SIG-M5 treated with dmso at 0.1 percent for 504 hours (cell line): Measurements from ENCODE around the gene CLDN19.

ENCODE experiments used
- DNase-seq: peaks from one replicate; lab custom pipeline; 2025; ENCODE audit not compliant: unreplicated experiment; lab: John Stamatoyannopoulos, UW

Gene CLDN19, protein sequence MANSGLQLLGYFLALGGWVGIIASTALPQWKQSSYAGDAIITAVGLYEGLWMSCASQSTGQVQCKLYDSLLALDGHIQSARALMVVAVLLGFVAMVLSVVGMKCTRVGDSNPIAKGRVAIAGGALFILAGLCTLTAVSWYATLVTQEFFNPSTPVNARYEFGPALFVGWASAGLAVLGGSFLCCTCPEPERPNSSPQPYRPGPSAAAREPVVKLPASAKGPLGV

GRCh38 chr1:42739753-42740700 lies at the start of gene CLDN19:
CLDN19 (minus strand) TSS chr1:42740236; CDS start chr1:42740063, 173 bp downstream.
- no peak for DNase-seq

DNA sequence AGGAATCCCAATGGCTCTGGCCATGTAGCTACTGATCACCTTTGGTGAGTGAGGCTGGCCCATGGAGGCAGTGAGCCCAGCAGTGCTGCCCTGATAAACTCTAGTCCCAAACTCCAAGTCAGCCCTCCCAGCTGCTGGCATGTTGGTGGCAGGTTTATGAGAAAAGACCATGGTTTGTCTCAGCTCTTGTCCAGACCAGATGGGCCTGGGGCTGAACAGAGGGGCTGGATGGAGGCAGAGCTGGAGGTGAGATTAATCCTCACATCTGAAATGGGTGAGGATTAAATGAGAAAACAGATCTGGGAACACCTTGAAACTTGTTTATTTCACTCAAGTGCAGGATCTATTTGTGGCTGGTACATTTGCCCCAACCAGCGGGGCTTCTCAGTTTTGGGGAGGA lies 48.0 kb upstream of the CLDN19 start:
- DNase-seq, result no peak

DNA sequence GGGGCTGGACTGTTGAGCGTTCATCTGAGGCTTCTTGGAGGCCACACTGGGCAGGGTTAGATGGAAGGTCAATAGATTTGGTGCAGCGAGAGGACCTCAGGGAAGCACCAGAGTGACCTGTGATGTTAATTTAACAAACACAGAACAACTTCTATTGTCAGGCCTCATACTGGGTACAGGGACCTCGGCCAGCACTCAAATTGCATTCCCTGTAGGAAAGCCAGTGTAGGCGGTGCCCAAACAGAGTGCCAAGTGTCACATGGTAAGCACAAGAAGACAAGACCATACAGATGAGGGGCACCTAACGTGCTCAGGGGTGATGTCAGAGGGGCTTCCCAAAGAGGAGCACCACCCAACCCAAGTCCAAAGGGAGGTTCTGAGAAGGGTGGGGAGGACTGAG lies 46.1 kb upstream of the CLDN19 start:
- DNase-seq, result no peak

GRCh38 chr1:42784946-42785693 lies 45.1 kb upstream of the CLDN19 start, which contains the start of gene TMEM269:
TMEM269 (plus strand) TSS chr1:42784991; CDS start chr1:42789894, 4,903 bp downstream.
- no peak for DNase-seq

DNA sequence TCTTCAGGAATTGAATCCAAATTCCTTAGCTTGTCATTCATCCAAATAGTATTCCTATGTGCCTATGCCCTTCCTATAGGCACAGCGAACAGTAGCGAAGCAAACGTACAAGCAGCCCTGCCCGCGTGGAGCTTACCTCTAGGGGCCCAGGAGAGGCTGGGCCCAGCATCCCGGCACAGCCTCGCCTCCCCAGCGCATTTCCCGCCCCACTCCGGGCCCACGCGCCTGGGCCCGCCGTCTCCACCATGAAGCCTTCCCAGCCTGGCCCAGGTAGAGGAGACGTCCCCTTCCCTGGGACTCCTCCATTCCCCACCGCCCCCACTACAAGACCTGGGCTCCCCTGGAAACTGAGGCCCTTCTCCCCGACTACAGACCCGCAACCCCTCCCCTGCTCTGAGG lies 44.5 kb upstream of the CLDN19 start:
- DNase-seq, result no peak

DNA sequence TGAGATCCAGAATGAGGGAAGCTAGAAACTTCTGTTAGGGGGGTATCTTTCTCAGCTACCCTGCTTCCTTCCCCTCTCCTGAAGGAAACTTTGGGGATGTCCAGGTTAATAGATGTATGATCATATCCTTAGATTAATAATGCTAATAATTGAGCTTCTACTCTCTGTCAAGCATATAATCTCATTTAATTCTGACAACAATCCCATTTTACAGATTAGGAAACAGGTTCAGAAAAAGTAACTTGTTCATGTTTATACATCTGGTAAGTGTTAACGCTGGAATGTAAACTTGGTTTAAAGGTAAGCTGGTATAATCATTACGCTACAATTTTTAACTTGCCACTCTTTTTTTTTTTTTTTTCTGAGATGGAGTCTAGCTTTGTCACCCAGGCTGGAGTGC lies 43.1 kb upstream of the CLDN19 start:
- DNase-seq, result no peak

DNA sequence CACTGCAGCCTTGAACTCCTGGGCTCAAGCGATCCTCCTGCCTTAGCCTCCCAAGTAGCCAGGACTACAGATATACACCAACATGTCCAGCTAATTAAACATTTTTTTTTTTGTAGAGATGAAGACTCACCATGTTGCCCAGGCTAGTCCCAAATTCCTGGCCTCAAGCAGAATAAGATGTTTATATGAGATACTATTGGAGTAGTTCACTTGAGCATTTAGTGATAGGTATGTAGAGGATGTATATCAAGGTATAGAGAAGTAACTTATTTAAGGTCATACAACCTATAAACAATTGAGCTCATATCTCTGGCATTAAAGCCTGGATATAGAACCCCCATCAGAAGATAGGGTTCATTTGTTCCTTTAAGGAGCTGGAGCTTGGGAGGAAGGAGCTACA lies 40.1 kb upstream of the CLDN19 start:
- DNase-seq, result no peak

DNA sequence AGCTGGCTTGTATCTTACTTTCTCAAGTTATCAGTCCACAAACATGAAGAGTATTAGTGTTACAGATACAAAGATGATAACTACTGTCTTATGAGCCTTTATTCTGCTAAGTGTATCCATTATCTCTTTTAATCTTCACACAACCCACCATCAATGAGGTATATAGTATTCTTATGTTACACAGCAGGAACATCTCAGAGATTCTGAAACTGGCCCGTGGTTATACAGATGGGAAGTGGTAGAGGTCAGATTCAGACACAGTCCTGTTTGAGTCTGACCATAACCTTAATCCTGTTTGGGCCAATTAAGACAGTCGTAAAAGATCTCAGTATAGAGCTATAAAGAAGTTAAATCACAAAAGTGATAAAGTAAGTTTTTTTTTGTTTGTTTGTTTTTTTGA lies 39.7 kb upstream of the CLDN19 start:
- no peak for DNase-seq

- DNase-seq, result peak; percentile 20
Measured at GRCh38 chr1:42777852-42778251, 37.8 kb upstream of the CLDN19 start.

GRCh38 chr1:42776502-42776901 lies 36.5 kb upstream of the CLDN19 start:
- no peak for DNase-seq

DNA sequence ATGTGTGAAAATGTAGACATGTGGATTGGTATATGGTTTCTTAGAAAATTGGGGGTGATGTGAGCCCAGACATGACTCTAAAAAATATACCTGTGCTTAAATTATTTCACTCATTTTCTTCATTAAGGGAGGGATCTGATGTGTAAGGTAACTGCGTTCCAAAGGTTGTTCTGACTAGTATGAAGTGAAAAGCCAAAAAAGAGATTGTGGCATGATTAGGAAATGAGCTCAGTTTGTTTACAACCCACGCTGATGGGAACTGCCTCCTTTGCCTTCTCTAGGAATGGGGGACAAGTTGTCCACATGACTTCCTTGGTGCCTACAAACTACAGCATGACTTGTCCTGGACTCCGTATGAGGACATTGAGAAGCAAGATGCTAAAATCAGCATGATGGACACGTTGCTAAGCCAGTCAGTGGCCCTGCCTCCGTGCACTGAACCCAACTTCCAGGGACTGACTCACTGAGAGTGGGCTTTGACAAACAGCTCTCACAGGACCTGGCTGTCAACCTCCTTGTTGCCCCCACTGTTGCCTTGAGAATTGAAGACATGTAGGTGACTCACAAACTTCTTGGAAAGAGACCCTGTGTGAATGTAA lies 35.0 kb upstream of the CLDN19 start:
- no peak for DNase-seq

GRCh38 chr1:42773420-42773819 lies 33.4 kb upstream of the CLDN19 start:
- no peak for DNase-seq

DNA sequence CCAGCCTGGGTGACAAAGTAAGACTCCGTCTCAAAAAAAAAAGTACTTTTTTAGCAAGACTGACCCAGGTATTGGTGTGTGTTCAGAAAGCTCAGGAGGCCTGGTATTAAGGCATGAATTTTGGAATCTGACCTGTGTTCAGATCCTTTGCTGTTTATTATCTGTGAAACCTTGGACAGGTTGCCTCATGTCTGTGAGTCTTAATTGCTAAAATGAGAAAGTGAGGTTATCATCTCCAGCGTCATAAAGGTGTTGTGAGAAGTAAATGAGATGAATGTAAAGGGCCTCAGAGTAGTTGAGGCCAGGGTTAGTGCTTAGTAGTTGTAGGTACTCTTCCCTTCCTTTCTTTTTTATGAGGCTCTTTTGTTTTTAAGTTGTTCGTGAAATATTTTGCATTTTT lies 29.8 kb upstream of the CLDN19 start:
- DNase-seq, result no peak

DNA sequence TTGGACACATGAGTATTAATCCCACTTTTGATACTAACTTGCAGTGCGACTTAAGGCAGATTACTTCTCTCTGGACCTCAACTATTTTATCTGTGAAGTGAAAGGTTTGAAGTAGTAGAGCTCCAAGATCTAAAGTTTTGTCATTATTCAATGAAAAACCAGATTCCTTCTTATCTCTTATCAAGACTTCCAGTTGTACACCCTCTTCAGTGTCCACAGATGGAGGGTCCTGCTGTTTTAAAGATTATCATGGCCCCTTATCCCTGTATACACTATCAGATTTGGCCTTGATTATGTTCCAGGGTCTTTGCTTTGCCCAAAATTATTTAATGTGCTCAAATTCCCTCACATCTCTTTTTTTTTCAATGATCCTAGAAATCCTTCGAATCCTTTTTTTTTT lies 28.1 kb upstream of the CLDN19 start:
- DNase-seq, result no peak

DNA sequence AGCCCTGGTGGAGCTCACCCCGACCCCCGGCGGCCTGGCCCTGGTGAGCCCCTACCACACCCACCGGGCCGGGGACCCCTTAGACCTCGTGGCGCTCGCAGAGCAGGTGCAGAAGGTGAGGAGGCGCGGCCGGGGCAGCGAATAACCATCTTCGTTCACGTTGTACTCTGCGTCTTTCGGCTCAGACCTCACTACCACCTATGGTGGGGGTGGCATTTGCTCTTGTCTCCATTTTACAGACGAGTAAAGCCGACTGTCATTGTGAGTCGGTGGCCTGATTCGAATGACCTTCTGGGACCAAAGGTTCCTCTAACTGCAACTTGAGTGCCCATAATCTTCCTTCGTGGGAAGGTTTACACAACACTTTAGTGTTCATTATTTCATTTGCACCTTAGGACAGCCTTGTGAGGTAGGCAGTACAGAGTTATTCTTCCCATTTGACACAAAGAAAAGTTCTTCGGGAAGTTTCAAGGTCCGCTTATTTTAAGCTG lies 27.5 kb upstream of the CLDN19 start:
- peak; percentile 27 for DNase-seq

DNA sequence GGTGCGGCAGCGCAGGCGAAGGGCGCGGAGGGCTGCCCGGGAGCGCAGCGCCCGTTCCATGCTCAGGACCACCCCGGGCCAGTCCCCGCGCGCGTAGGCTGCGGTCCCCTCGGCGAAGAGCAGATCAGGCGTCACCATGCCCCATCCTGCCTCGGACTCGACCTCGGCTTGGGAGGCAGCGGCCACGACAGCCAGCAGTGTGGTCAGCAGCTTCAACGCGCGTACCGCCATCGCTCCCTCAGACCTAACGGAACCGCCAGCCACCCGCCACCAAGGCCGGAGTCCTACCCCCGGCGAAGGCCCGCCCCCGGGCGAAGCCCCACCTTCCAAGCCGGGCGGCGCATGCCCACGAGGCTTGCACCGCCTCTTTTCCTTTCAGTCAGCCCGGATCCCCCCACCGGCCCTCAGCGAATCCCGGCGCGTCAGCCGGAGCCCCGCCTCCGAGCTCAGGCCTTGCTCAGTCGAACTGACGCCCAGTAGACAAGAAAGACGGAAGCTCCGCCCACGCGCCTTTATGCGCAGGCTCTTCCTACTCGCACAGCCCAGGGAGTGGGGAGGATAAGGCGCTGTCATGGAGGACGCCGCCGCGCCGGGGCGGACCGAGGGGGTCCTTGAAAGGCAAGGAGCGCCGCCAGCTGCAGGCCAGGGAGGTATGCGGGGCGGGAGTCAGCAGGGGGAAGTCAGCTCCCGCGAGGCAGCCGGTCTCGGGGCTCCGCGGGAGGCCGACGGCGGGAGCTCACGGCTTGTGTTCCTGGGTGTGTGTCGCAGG lies 26.9 kb upstream of the CLDN19 start, which contains the start of the genes C1orf50 and P3H1:
Gene C1orf50 (plus strand): TSS at position 509 of the 769 bp plus-strand sequence. CDS start 63 bp downstream, at position 572.
Gene P3H1 (minus strand): TSS at position 288 of the 769 bp plus-strand sequence. CDS start 57 bp downstream, at position 231.
- peak; percentile 94 for DNase-seq

- DNase-seq, result peak; percentile 58
Measured at GRCh38 chr1:42765832-42766740, 26.1 kb upstream of the CLDN19 start.

DNA sequence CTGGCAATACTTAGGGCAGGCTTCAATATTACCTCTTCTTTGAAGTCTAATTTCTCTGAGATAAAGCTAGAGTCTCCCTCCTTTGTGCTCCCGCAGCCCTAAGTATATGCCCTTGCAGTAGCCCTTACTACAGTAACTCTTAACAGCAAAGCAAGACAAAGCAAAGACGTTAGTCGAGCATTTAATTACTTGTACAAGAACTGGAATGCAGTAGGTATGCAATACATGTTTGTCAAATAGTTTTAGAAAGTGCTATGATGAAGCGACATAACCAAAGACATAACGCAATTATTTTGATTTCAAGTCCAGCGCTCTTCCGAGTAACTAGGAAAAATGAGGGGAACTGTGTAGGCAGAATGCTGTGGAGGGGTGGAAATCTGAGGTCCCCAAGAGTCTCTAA lies 25.2 kb upstream of the CLDN19 start:
- no peak for DNase-seq

- no peak for DNase-seq
Measured at GRCh38 chr1:42762269-42762668, 22.2 kb upstream of the CLDN19 start.
